K562 (cell line): ENCODE measurements around the gene IRF1. TPM values are rescaled to one million over a fixed set of nuclear protein-coding genes. Genes with fewer than 3 reads are reported as not detected.

Experiments
- ATAC-seq: fragments of 200-7000 bp; cut with Tn5 transposase; 3 replicates; pipeline ENCODE4 v1.9.1; 2020; ENCODE audit warnings: moderate library complexity
- BruUV-seq: library from RNA; stranded (reverse); fragments of 400-500 nt; replicated peaks from 2 replicates; lab custom pipeline; 2021; lab: Mats Ljungman, UMichigan
- CTCF ChIA-PET: fragments of 300-600 bp; formaldehyde crosslinking; extraction: SDS; loops from one replicate; lab custom pipeline; 2021; ENCODE audit warnings: low intra/inter-chr PET ratio; lab: Yijun Ruan, JAX
- POLR2A ChIA-PET: fragments of 300-600, 350-650 bp; sonication (Branson Sonifier 250); formaldehyde crosslinking; extraction: SDS; loops from one replicate; lab custom pipeline; 2021; ENCODE audit warnings: antibody characterized with exemption, inconsistent platforms; lab: Yijun Ruan, JAX
- DNase-seq, 4 experiments: peaks; one replicate each; pipeline versions ENCODE4 v3.0.0 to v3.0.0-alpha.2; 2011 to 2018; ENCODE audit warnings: low spot score in 3 of 4, mixed read lengths in 3 of 4; ENCODE audit errors: extremely low read depth in 1 of 4
- FAIRE-seq: peaks from 2 replicates; lab custom pipeline; 2011; peaks lifted over from hg19 to GRCh38; lab: Jason Lieb, UNC
- H2AFZ ChIP-seq: 2 replicates; pipeline ENCODE4 v1.6.0; 2011; ENCODE audit warnings: low read depth, low read length, control low read depth, inconsistent platforms
- H3K27ac ChIP-seq: fragments of 200-600 bp; 3 replicates; pipeline ENCODE4 v1.8.0; 2011; ENCODE audit warnings: low read depth, mild to moderate bottlenecking, control low read depth, inconsistent platforms, low read length, moderate library complexity, mixed read lengths; ENCODE audit errors: extremely low read depth
- H3K27me3 ChIP-seq, 2 experiments: fragments of 300-600 bp in 1 of 2; 2 replicates in 1 of 2; 3 replicates in 1 of 2; pipeline versions ENCODE4 v1.6.0 to v1.8.0; 2011; ENCODE audit warnings: inconsistent platforms in 2 of 2, low read length in 2 of 2, mild to moderate bottlenecking in 1 of 2, mixed read lengths in 1 of 2, moderate library complexity in 1 of 2; ENCODE audit not compliant: control insufficient read depth in 2 of 2, insufficient read depth in 2 of 2
- H3K36me3 ChIP-seq: fragments of 300-600 bp; 3 replicates; pipeline ENCODE4 v1.8.0; 2011; ENCODE audit warnings: mild to moderate bottlenecking, low read length, inconsistent platforms; ENCODE audit not compliant: control insufficient read depth, insufficient read depth
- H3K4me1 ChIP-seq, 2 experiments: fragments of 200-600 bp in 1 of 2; replicated peaks in 1 of 2; 2 replicates in 1 of 2; 3 replicates in 1 of 2; pipeline versions ENCODE4 v1.5.1 to v1.8.0; 2011; ENCODE audit warnings: inconsistent platforms in 2 of 2, low read length in 2 of 2, mild to moderate bottlenecking in 1 of 2, mixed read lengths in 1 of 2, moderate library complexity in 1 of 2; ENCODE audit not compliant: control insufficient read depth in 2 of 2, insufficient read depth in 2 of 2
- H3K4me2 ChIP-seq: 2 replicates; pipeline ENCODE4 v1.6.1; 2011; ENCODE audit warnings: low read length, control low read depth, inconsistent platforms, mixed read lengths; ENCODE audit not compliant: insufficient read depth
- H3K4me3 ChIP-seq: fragments of 200-600 bp; sonication (generic), shearing (Covaris generic); 2 replicates; pipeline ENCODE4 v1.5.1; 2016; ENCODE audit warnings: control low read depth, inconsistent platforms
- H3K79me2 ChIP-seq: fragments of 200-600 bp; 3 replicates; pipeline ENCODE4 v1.8.0; 2011; ENCODE audit warnings: low read length, inconsistent platforms; ENCODE audit not compliant: control insufficient read depth, insufficient read depth
- H3K9ac ChIP-seq, 2 experiments: 2 replicates each; pipeline versions ENCODE4 v1.6.0 to v1.6.1; 2011; ENCODE audit warnings: low read depth in 2 of 2, low read length in 2 of 2, control low read depth in 1 of 2, inconsistent platforms in 1 of 2, mild to moderate bottlenecking in 1 of 2, mixed read lengths in 1 of 2; ENCODE audit not compliant: insufficient read depth in 1 of 2
- H3K9me1 ChIP-seq: one replicate; pipeline ENCODE4 v1.6.0; 2011; ENCODE audit warnings: inconsistent platforms, mild to moderate bottlenecking, low read length, moderate library complexity; ENCODE audit not compliant: control insufficient read depth, insufficient read depth
- H3K9me3 ChIP-seq: replicated peaks from 2 replicates; pipeline ENCODE4 v1.5.1; 2011; ENCODE audit warnings: low read depth, low read length, inconsistent platforms; ENCODE audit not compliant: control insufficient read depth, insufficient read depth
- H4K20me1 ChIP-seq: replicated peaks from 2 replicates; pipeline ENCODE4 v1.6.1; 2011; ENCODE audit warnings: low read length, inconsistent platforms, mixed read lengths; ENCODE audit not compliant: control insufficient read depth, insufficient read depth
- ASH1L ChIP-seq: fragments of 450-650 bp; IDR thresholded peaks from 2 replicates; pipeline ENCODE4 v1.6.1; 2018; ENCODE audit warnings: borderline replicate concordance, mild to moderate bottlenecking, low read depth; ENCODE audit not compliant: partially characterized antibody
- C11orf30 ChIP-seq: fragments of 450-650 bp; IDR thresholded peaks from 2 replicates; pipeline ENCODE4 v1.6.1; 2016; ENCODE audit warnings: low read depth, mild to moderate bottlenecking
- CREB3L1 ChIP-seq: fragments of 450-650 bp; IDR thresholded peaks from 2 replicates; pipeline ENCODE4 v1.6.1; 2014; ENCODE audit warnings: low read depth, mild to moderate bottlenecking, moderate library complexity, borderline replicate concordance
- IRF2 ChIP-seq: sonication (generic); formaldehyde crosslinking; IDR thresholded peaks from 2 replicates; pipeline ENCODE4 v1.8.1; 2022; ENCODE audit warnings: mild to moderate bottlenecking, missing genetic modification reagents
- NR4A1 ChIP-seq, 2 experiments: fragments of 250-450 bp in 1 of 2; fragments of 450-650 bp in 1 of 2; sonication (Bioruptor Pico) in 1 of 2; IDR thresholded peaks; 2 replicates each; pipeline versions ENCODE4 v1.4.0 to v1.6.1; 2016 to 2020; ENCODE audit warnings: mild to moderate bottlenecking in 2 of 2, missing compliant biosample characterization in 1 of 2, missing genetic modification characterization in 1 of 2, moderate library complexity in 1 of 2
- PML ChIP-seq: IDR thresholded peaks from 2 replicates; pipeline ENCODE4 v1.6.1; 2012; ENCODE audit warnings: low read length, inconsistent platforms
- PURB ChIP-seq: sonication (generic); formaldehyde crosslinking; IDR thresholded peaks from 2 replicates; pipeline ENCODE4 v1.9.0; 2021; ENCODE audit warnings: low read depth, mild to moderate bottlenecking, missing genetic modification reagents
- PYGO2 ChIP-seq: fragments of 450-650 bp; IDR thresholded peaks from 2 replicates; pipeline ENCODE4 v1.6.1; 2016; ENCODE audit warnings: mild to moderate bottlenecking, missing genetic modification characterization, moderate library complexity, missing compliant biosample characterization
- UBTF ChIP-seq, 2 experiments: IDR thresholded peaks; 2 replicates each; pipeline ENCODE4 v1.6.1; 2012; ENCODE audit warnings: improper control_type of control experiment in 2 of 2, low read depth in 2 of 2, low read length in 2 of 2, borderline replicate concordance in 1 of 2
- ZBTB26 ChIP-seq: fragments of 450-650 bp; formaldehyde crosslinking; IDR thresholded peaks from 2 replicates; pipeline ENCODE4 v1.4.0; 2022; ENCODE audit warnings: missing genetic modification characterization
- ZBTB7A ChIP-seq: IDR thresholded peaks from 2 replicates; pipeline ENCODE4 v1.6.1; 2011; ENCODE audit warnings: low read depth, mild to moderate bottlenecking, low read length, moderate library complexity, borderline replicate concordance; ENCODE audit not compliant: control insufficient read depth
- ZNF764 ChIP-seq: fragments of 250-450 bp; sonication (Bioruptor Pico); IDR thresholded peaks from 2 replicates; pipeline ENCODE4 v1.4.0; 2020; ENCODE audit warnings: low read depth, mild to moderate bottlenecking, moderate library complexity
- WGBS: fragments of 100-300 bp; shearing (Covaris generic); methylation state at CpG from one replicate; pipeline ENCODE4 v1.1.6; 2016; ENCODE audit warnings: low coverage, mixed read lengths; ENCODE audit not compliant: insufficient coverage; ENCODE audit errors: missing lambda C conversion rate; 5-methylcytosine and 5-hydroxymethylcytosine counted together
- in situ Hi-C: fragments of 300-500 bp; cut with MboI; formaldehyde crosslinking; loops from 4 replicates; pipeline ENCODE4 v1.15.0; 2018; ENCODE audit warnings: inconsistent platforms, mixed read lengths
- intact Hi-C: fragments of 100-400 bp; cut with micrococcal nuclease; formaldehyde crosslinking; loops from 2 replicates; pipeline ENCODE4 v1.14.2; 2022
- polyA plus RNA-seq, 8 experiments: library from polyadenylated mRNA; depleted of rRNA in 4 of 8; stranded (reverse) in 5 of 8; unstranded in 3 of 8; fragments of >200 nt; fragmentation: Nextera tagmentation in 2 of 8; fragmentation: Illumina TruSeq in 1 of 8; extraction: Ambion mirVana in 2 of 8; extraction: Trizol in 1 of 8; gene quantifications; 2 replicates each; pipeline versions ENCODE4 v1.2.1 to v1.2.3, GENCODE V29; 2011 to 2014; ENCODE audit warnings: inconsistent platforms in 1 of 8, missing spikeins in 1 of 8
- total RNA-seq, 7 experiments: library from RNA; depleted of rRNA in 6 of 7; stranded (reverse); fragments of >200 nt in 6 of 7; fragmentation: Illumina TruSeq in 2 of 7; extraction: Trizol in 2 of 7; gene quantifications; 2 replicates each; pipeline versions ENCODE4 v1.2.1 to v1.2.3, GENCODE V29; 2011 to 2021; ENCODE audit warnings: low replicate concordance in 1 of 7

IRF1 gene
- total and polyA plus RNA-seq, 9 of the 15 experiments (the other 6 are each of a cell fraction or from before 2014, with no cell fraction given) = 1.1 to 12.3 (median 5.9) TPM

- DNase-seq (peak in 1 of 4 experiments; percentile 27), FAIRE-seq (no peak), ATAC-seq (no peak)
- Histone ChIP-seq H4K20me1 (no peaks in the 10 kb centered on the region), H3K9me3 (no peaks in the 10 kb centered on the region), H2AFZ (peak overlapping the region; percentile 76), H3K9ac (peak overlapping the region; percentile 51 to 88; a peak in 3 of 4 replicates), H3K79me2 (no peaks in the 10 kb centered on the region), H3K27me3 (no peaks in the 10 kb centered on the region), H3K4me1 (peaks cover 39 to 56% of the 10 kb centered on the region in 2 experiments), H3K4me3 (peak overlapping the region; percentile 72; the same call in 1 of the 2 replicates), H3K27ac (peak overlapping the region; percentile 87), H3K9me1 (no peaks in the 10 kb centered on the region), H3K36me3 (no peaks in the 10 kb centered on the region), H3K4me2 (peak overlapping the region; percentile 90)
- WGBS = 27% methylated on average over 6 of the region's 6 CpGs
- in situ Hi-C loops (loop anchor here (5.0 to 10.0 kb wide), 3 partner anchors 113 to 430 kb away; no protein-coding TSS in a partner anchor), intact Hi-C loops (loop anchor here (1.0 to 2.0 kb wide), 2 partner anchors 78 to 427 kb away; no protein-coding TSS in a partner anchor)
- ChIA-PET POLR2A (interaction anchor here (0.5 to 2.7 kb wide), 10 partner anchors 9 to 1332 kb away, joined by 3 to 17 read pairs (median 4); partner anchors contain the start of gene HINT1), CTCF (interaction anchor here (0.6 to 2.1 kb wide), 3 partner anchors 84 to 113 kb away, joined by 4 to 6 read pairs (median 5); no protein-coding TSS in a partner anchor)
- TSS peak; percentile 83 for BruUV-seq
- TF ChIP-seq C11orf30 (no peak), PYGO2 (no peak), UBTF (IDR thresholded peaks at IDR 0.05; ENCODE audit: borderline replicate concordance in 1 of 2, low read depth in 2 of 2, low read length in 2 of 2) (no peak), PML (0 out of 2 replicates have a peak, but pooled peaks have one; percentile 8), ZBTB26 (CRISPR knock-in tag) (no peak), CREB3L1 (no peak), ZNF764 (CRISPR knock-in tag) (no peak), IRF2 (CRISPR knock-in tag) (no peak), ASH1L (no peak), NR4A1 (CRISPR knock-in tag; IDR thresholded peaks at IDR 0.05) (no peak), NR4A1 (tag; IDR thresholded peaks at IDR 0.05) (0 out of 2 replicates have a peak, but pooled peaks have one; percentile 4), PURB (CRISPR knock-in tag) (no peak), ZBTB7A (peak; percentile 35; the same call in 1 of the 2 replicates)
Observed at GRCh38 chr5:132497488-132497997, 7.0 kb upstream of the IRF1 start.
